ENCODE data around the gene CARD8. TPM values are rescaled to one million over a fixed set of nuclear protein-coding genes. Genes with fewer than 3 reads are reported as not detected.

The CARD8 gene
- 106 and 112 TPM in 2 replicates for total RNA-seq

GRCh38 chr19:48255376-48256303, at the start of gene CARD8:
CARD8 (minus strand) TSS chr19:48255912; CDS start chr19:48241020, 14,892 bp downstream.

DNA sequence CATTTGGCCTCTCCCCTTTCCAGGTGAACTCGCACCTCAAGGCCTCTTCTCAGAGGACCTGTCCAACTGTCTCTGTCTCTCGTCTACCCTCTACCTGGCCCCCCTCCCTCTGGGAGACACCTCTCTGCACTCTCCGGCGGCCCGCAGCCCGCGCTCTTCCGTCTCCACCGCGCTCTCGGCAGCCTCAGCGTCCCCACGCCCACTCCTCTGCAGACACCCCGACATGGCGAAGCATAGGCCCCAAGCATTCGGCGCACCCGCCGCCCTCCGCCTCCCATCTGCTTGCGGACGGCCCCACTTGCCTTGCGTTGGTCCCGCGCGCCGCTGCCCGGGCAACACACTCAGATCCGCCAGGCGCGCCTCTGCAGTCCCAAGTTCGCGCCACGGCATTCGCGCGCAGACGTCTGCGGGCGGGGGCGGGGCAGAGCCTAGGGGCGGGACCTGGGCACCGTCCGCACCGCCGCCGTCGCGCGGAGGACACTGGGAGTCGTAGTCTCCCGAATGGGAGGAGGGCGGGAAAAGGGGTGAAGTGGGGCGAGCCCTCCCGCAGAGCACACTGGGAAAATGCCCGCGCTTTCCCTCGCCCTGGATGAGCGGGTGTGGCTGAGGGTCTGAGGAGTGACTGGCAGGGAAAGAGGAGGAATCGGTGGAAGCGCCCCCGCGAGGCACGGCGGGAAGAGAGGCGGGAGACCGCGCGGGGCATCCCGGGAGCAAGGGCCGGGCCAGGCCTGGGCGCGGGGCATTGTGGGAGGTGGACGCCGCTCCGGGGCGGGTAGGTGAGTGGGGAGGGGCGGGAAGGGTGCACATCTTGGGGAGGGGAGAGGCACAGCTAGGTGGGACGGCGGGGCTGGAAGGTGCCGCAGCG, 85.5 kb downstream of the CARD8 start, which contains the start of the genes LIG1 and ZSWIM9:
LIG1 (minus strand) TSS at position 406 of the 865 bp plus-strand sequence. CDS start 4,778 bp downstream, outside the sequence.
ZSWIM9 (plus strand) TSS at position 742 of the 865 bp plus-strand sequence. CDS start 1,123 bp downstream, outside the sequence.

Other genes starting within 250 kb of the CARD8 start
- gene CABP5, start 211.8 kb downstream of the CARD8 start, total RNA-seq: not detected in 2 replicates
- 27.0 and 40.9 TPM in 2 replicates for gene PLA2G4C, start 145.1 kb downstream of the CARD8 start, total RNA-seq
- 22.6 and 51.4 TPM in 2 replicates for gene LIG1, start 85.6 kb downstream of the CARD8 start, total RNA-seq
- gene ZSWIM9, start 85.2 kb downstream of the CARD8 start, total RNA-seq: 2.9 TPM in 2 replicates
- gene ZNF114, start 14.2 kb upstream of the CARD8 start, total RNA-seq: 0.28 and 1.7 TPM in 2 replicates
- 84.4 and 92.3 TPM in 2 replicates for gene EMP3, start 69.6 kb upstream of the CARD8 start, total RNA-seq
- gene TMEM143, start 108.0 kb upstream of the CARD8 start, total RNA-seq: 2.0 and 2.6 TPM in 2 replicates
- gene SYNGR4, start 108.5 kb upstream of the CARD8 start, total RNA-seq: not detected in 2 replicates
- gene KDELR1, start 135.6 kb upstream of the CARD8 start, total RNA-seq: 43.4 and 47.6 TPM in 2 replicates
- 0.27 and 0.66 TPM in 2 replicates for gene GRIN2D, start 137.8 kb upstream of the CARD8 start, total RNA-seq
- gene GRWD1, start 190.1 kb upstream of the CARD8 start, total RNA-seq: 30.1 and 31.1 TPM in 2 replicates
- 0.36 and 0.75 TPM in 2 replicates for gene KCNJ14, start 199.7 kb upstream of the CARD8 start, total RNA-seq
- gene CYTH2, start 213.5 kb upstream of the CARD8 start, total RNA-seq: 58.9 and 69.9 TPM in 2 replicates

Measured in endothelial cell of coronary artery (primary cell).